Breast epithelium (tissue), 4 donors: ENCODE results near the gene PRSS2. TPM values are rescaled to one million over a fixed set of nuclear protein-coding genes. Genes with fewer than 3 reads are reported as not detected.

Experiments
- DNase-seq, 2 donors: peaks; one replicate each; pipeline ENCODE4 v3.0.0-alpha.2; 2019; ENCODE audit warnings: low spot score in 2 of 2
- H3K27ac ChIP-seq, 2 donors: fragments of 200-600 bp; sonication (generic) in 1 of 2; one replicate each; pipeline ENCODE4 v1.5.1; 2016 to 2019; ENCODE audit warnings: mild to moderate bottlenecking in 1 of 2
- H3K27me3 ChIP-seq, 2 donors: fragments of 200-600 bp; sonication (generic) in 1 of 2; one replicate each; pipeline versions ENCODE4 v1.5.1 to v1.6.0; 2017 to 2019; ENCODE audit warnings: control low read depth in 1 of 2, mild to moderate bottlenecking in 1 of 2
- H3K36me3 ChIP-seq: fragments of 200-600 bp; one replicate; pipeline ENCODE4 v1.5.1; 2019
- H3K4me1 ChIP-seq, 2 donors: fragments of 200-600 bp; sonication (generic); one replicate each; pipeline ENCODE4 v1.5.1; 2016 to 2019; ENCODE audit warnings: control low read depth in 1 of 2
- H3K4me3 ChIP-seq, 3 donors: fragments of 200-600 bp; sonication (generic); 1 replicate in 2 of 3; 2 replicates in 1 of 3; pipeline ENCODE4 v1.5.1; 2016 to 2019; ENCODE audit warnings: mild to moderate bottlenecking in 3 of 3, moderate library complexity in 2 of 3
- H3K9me3 ChIP-seq, 2 donors: fragments of 200-600 bp; sonication (generic) in 1 of 2; one replicate each; pipeline ENCODE4 v1.5.1; 2016 to 2019; ENCODE audit warnings: control low read depth in 1 of 2
- CTCF ChIP-seq, 3 donors: fragments of 450-650 bp; IDR thresholded peaks; one replicate each; pipeline ENCODE4 v1.5.1; 2016 to 2017; ENCODE audit warnings: antibody characterized with exemption in 3 of 3, mild to moderate bottlenecking in 3 of 3, moderate library complexity in 3 of 3
- POLR2A ChIP-seq: fragments of 450-650 bp; IDR thresholded peaks from one replicate; pipeline ENCODE4 v1.6.1; 2016; ENCODE audit warnings: antibody characterized with exemption, mild to moderate bottlenecking, moderate library complexity
- POLR2AphosphoS5 ChIP-seq, 3 donors: sonication (generic); formaldehyde crosslinking; IDR thresholded peaks; one replicate each; pipeline ENCODE4 v1.6.1; 2017; ENCODE audit warnings: antibody characterized with exemption in 3 of 3
- intact Hi-C: fragments of 100-400 bp; cut with DNase I; formaldehyde crosslinking; loops from one replicate; pipeline ENCODE4 v1.15.1; 2023; ENCODE audit warnings: low total_unique reads
- total RNA-seq, 3 donors: library from RNA; depleted of rRNA; stranded (reverse); fragments of >200 nt; gene quantifications; one replicate each; pipeline ENCODE4 v1.1.0, GENCODE V29; 2016

Gene PRSS2
- total RNA-seq, 3 donors from 2014 or later: not detected

GRCh38 chr7:142795339-142795863 is 24.6 kb downstream of the PRSS2 start:
- Histone ChIP-seq H3K36me3 (no peaks in the 10 kb centered on the region), H3K4me3 (no peak overlapping the region), H3K27me3 (peaks cover 2 to 44% of the 10 kb centered on the region in 2 donors), H3K9me3 (no peaks in the 10 kb centered on the region), H3K4me1 (peaks cover 0 to 7% of the 10 kb centered on the region in 2 donors), H3K27ac (no peak overlapping the region)
- no peak for DNase-seq
- intact Hi-C loops: no loop called here
- TF ChIP-seq CTCF (IDR thresholded peaks at IDR 0.05): no peak
- no peak for TF ChIP-seq POLR2A
- no peak for TF ChIP-seq POLR2AphosphoS5 (IDR thresholded peaks at IDR 0.05)

DNA sequence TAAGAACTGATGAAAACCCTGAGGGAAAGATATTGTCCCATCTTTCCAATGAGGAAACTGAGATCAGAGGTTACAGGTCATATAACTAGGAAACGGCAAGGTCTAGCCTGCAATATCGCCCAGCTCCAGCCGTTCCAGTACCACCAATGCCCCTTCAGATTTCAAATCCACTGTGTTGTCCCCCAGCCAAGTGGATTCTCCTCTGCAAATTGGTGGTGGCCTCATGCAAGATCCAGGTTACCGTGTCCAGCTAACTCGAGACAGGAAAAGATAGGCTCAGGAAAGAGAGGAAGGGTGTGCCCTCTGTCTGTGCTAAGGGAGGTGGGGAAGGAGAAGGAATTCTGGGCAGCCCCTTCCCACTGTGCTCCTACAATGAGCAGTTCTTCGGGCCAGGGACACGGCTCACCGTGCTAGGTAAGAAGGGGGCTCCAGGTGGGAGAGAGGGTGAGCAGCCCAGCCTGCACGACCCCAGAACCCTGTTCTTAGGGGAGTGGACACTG is 25.3 kb downstream of the PRSS2 start:
- TF ChIP-seq POLR2AphosphoS5 (IDR thresholded peaks at IDR 0.05) (no peak), CTCF (IDR thresholded peaks at IDR 0.05) (no peak), POLR2A (no peak)
- Histone ChIP-seq H3K27ac (peak overlapping the region in 1 of 2 donors; percentile 20), H3K4me1 (peaks cover 0 to 7% of the 10 kb centered on the region in 2 donors), H3K27me3 (peaks cover 2 to 47% of the 10 kb centered on the region in 2 donors), H3K36me3 (no peaks in the 10 kb centered on the region), H3K9me3 (no peaks in the 10 kb centered on the region), H3K4me3 (peak overlapping the region in 2 of 3 donors; percentile 44 to 67)
- DNase-seq: no peak
- intact Hi-C loops: no loop called here

- no peaks in the 10 kb centered on the region for H3K36me3 ChIP-seq
- peak overlapping the region in 1 of 2 donors; percentile 20 for H3K27ac ChIP-seq
- H3K27me3 ChIP-seq: peaks cover 2 to 47% of the 10 kb centered on the region in 2 donors
- H3K4me1 ChIP-seq: peaks cover 0 to 7% of the 10 kb centered on the region in 2 donors
- no peaks in the 10 kb centered on the region for H3K9me3 ChIP-seq
- peak overlapping the region; percentile 33 to 67 (median 44) for H3K4me3 ChIP-seq
- no peak for DNase-seq
- intact Hi-C loops: no loop called here
- no peak for TF ChIP-seq CTCF (IDR thresholded peaks at IDR 0.05)
- TF ChIP-seq POLR2AphosphoS5 (IDR thresholded peaks at IDR 0.05): no peak
- TF ChIP-seq POLR2A: no peak
Measured at GRCh38 chr7:142796501-142797390, 26.0 kb downstream of the PRSS2 start.

DNA sequence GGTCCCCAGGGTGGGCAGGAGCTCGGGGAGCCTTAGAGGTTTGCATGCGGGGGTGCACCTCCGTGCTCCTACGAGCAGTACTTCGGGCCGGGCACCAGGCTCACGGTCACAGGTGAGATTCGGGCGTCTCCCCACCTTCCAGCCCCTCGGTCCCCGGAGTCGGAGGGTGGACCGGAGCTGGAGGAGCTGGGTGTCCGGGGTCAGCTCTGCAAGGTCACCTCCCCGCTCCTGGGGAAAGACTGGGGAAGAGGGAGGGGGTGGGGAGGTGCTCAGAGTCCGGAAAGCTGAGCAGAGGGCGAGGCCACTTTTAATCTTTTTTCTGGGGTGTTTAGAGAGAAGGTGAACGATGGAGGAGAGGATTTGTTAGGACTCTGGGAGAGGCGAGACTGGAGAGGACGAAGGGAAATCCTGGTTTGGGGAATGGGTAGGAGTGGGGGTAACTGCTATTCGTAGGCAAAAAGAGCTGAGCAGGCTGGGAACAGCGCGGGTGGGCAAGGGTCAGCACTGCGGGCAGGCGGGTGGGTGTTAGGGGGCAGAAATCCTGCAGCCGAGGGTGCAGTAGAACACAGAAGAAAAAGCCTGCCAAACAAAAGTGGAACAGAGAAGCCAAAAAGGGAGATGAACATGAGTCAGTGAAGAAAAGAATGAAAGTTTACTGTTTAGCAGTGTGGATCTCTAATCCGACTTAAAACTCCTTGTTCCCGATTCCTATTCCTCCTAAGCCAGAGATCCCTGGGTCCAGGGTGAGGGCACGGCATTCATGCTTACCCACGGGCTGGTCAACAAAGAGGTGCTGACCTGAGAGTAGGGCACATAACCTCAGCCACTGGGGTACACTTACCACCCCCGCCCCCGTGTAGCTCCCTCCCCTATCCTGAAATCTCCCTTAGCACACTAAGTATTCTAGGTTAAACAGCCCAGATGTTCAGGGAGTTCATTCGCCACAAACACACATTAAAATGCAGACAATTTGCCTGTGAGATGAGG is 26.9 kb downstream of the PRSS2 start:
- peaks cover 0 to 7% of the 10 kb centered on the region in 2 donors for H3K4me1 ChIP-seq
- no peaks in the 10 kb centered on the region for H3K9me3 ChIP-seq
- peaks cover 2 to 47% of the 10 kb centered on the region in 2 donors for H3K27me3 ChIP-seq
- intact Hi-C loops: no loop called here
- H3K4me3 ChIP-seq: peak overlapping the region; percentile 33 to 67 (median 44)
- TF ChIP-seq POLR2AphosphoS5 (IDR thresholded peaks at IDR 0.05) (no peak), CTCF (IDR thresholded peaks at IDR 0.05) (no peak), POLR2A (no peak)
- peak overlapping the region in 1 of 2 donors; percentile 20 for H3K27ac ChIP-seq
- peak in 1 of 2 donors; percentile 6 for DNase-seq
- no peaks in the 10 kb centered on the region for H3K36me3 ChIP-seq
